Gastroesophageal sphincter (tissue), 4 donors: ENCODE measurements around the gene LPAR5. TPM values are rescaled to one million over a fixed set of nuclear protein-coding genes. Genes with fewer than 3 reads are reported as not detected.

ENCODE experiments used
- ATAC-seq: fragments of 150-250 bp; one replicate; pipeline ENCODE4 v1.9.1; 2016; ENCODE audit warnings: mild to moderate bottlenecking, moderate library complexity
- H3K27ac ChIP-seq, 4 donors: fragments of 200-600 bp; sonication (generic) in 3 of 4; 1 replicate in 3 of 4; 2 replicates in 1 of 4; pipeline ENCODE4 v1.5.1; 2016 to 2019
- H3K27me3 ChIP-seq: fragments of 200-600 bp; sonication (generic); one replicate; pipeline ENCODE4 v1.5.1; 2019
- H3K36me3 ChIP-seq, 2 donors: fragments of 200-600 bp; sonication (generic); one replicate each; pipeline ENCODE4 v1.5.1; 2019; ENCODE audit warnings: control low read depth in 1 of 2
- H3K4me1 ChIP-seq, 3 donors: fragments of 200-600 bp; sonication (generic); 1 replicate in 2 of 3; 2 replicates in 1 of 3; pipeline ENCODE4 v1.5.1; 2016 to 2019; ENCODE audit warnings: control low read depth in 2 of 3
- H3K4me3 ChIP-seq, 2 donors: fragments of 200-600 bp; sonication (generic); one replicate each; pipeline ENCODE4 v1.5.1; 2019; ENCODE audit warnings: mild to moderate bottlenecking in 1 of 2, moderate library complexity in 1 of 2
- H3K9me3 ChIP-seq, 3 donors: fragments of 200-600 bp; sonication (generic); one replicate each; pipeline ENCODE4 v1.5.1; 2017 to 2019; ENCODE audit warnings: control low read depth in 2 of 3
- EP300 ChIP-seq: sonication (generic); formaldehyde crosslinking; IDR thresholded peaks from one replicate; pipeline ENCODE4 v1.6.1; 2017; ENCODE audit warnings: antibody characterized with exemption, mild to moderate bottlenecking
- POLR2A ChIP-seq, 2 donors: fragments of 450-650 bp; IDR thresholded peaks; one replicate each; pipeline ENCODE4 v1.6.1; 2017; ENCODE audit warnings: antibody characterized with exemption in 2 of 2, mild to moderate bottlenecking in 2 of 2, moderate library complexity in 1 of 2
- POLR2AphosphoS5 ChIP-seq: sonication (generic); formaldehyde crosslinking; IDR thresholded peaks from one replicate; pipeline ENCODE4 v1.6.1; 2017; ENCODE audit warnings: antibody characterized with exemption
- WGBS, 2 donors: methylation state at CpG; one replicate each; pipeline ENCODE4 v1.1.5; 2018; ENCODE audit warnings: low coverage in 1 of 2; 5-methylcytosine and 5-hydroxymethylcytosine counted together
- total RNA-seq, 4 donors: library from RNA; depleted of rRNA; stranded (reverse); fragments of >200 nt; gene quantifications; one replicate each; pipeline ENCODE4 v1.1.0, GENCODE V29; 2016
- TF ChIP-seq, protein P1 (sequence below), 4 experiments: fragments of 200-600 bp in 2 of 4; fragments of 450-650 bp in 2 of 4; sonication (generic) in 1 of 4; IDR thresholded peaks; one replicate each; pipeline ENCODE4 v1.5.1; 2017 to 2019; ENCODE audit warnings: antibody characterized with exemption in 4 of 4, mild to moderate bottlenecking in 2 of 4, moderate library complexity in 2 of 4

Gene LPAR5
- total RNA-seq, 4 donors from 2014 or later = 0.47 to 2.0 (median 1.2) TPM

DNA sequence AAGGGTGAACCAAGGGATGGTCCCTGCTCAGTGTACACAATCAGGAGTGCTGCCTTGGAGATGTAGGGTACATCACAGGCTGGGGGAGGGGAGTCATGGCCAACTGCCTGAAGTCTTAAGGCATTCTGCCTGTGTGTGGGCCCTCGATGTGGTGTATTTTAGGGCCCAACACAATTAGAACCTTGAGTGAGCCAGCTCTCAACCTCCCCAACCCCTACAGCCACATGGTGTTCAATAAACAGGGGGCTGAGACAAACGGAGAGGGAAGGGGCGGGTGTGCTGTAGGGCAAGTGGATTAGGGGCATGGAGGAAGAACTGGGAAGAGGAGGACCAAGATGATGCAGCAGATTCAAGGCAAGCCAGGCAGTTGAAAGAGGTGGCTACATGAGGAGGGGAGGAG lies 20.0 kb downstream of the LPAR5 start:
- TF ChIP-seq POLR2AphosphoS5 (no peak), POLR2A (IDR thresholded peaks at IDR 0.05) (no peak), EP300 (no peak)
- TF ChIP-seq, protein P1, sequence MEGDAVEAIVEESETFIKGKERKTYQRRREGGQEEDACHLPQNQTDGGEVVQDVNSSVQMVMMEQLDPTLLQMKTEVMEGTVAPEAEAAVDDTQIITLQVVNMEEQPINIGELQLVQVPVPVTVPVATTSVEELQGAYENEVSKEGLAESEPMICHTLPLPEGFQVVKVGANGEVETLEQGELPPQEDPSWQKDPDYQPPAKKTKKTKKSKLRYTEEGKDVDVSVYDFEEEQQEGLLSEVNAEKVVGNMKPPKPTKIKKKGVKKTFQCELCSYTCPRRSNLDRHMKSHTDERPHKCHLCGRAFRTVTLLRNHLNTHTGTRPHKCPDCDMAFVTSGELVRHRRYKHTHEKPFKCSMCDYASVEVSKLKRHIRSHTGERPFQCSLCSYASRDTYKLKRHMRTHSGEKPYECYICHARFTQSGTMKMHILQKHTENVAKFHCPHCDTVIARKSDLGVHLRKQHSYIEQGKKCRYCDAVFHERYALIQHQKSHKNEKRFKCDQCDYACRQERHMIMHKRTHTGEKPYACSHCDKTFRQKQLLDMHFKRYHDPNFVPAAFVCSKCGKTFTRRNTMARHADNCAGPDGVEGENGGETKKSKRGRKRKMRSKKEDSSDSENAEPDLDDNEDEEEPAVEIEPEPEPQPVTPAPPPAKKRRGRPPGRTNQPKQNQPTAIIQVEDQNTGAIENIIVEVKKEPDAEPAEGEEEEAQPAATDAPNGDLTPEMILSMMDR (IDR thresholded peaks at IDR 0.05) = no peak
- Histone ChIP-seq H3K27ac (peak overlapping the region in 3 of 4 donors; percentile 38 to 90 (median 57)), H3K9me3 (no peaks in the 10 kb centered on the region), H3K36me3 (no peaks in the 10 kb centered on the region), H3K4me3 (no peak overlapping the region), H3K27me3 (peaks cover 15% of the 10 kb centered on the region), H3K4me1 (peaks cover 9 to 48% (median 22%) of the 10 kb centered on the region in 3 donors)
- no peak for ATAC-seq
- 27% methylated on average over 3 of the region's 3 CpGs; no CpG with 5 or more reads in 1 of the 2 donors for WGBS, 2 donors

DNA sequence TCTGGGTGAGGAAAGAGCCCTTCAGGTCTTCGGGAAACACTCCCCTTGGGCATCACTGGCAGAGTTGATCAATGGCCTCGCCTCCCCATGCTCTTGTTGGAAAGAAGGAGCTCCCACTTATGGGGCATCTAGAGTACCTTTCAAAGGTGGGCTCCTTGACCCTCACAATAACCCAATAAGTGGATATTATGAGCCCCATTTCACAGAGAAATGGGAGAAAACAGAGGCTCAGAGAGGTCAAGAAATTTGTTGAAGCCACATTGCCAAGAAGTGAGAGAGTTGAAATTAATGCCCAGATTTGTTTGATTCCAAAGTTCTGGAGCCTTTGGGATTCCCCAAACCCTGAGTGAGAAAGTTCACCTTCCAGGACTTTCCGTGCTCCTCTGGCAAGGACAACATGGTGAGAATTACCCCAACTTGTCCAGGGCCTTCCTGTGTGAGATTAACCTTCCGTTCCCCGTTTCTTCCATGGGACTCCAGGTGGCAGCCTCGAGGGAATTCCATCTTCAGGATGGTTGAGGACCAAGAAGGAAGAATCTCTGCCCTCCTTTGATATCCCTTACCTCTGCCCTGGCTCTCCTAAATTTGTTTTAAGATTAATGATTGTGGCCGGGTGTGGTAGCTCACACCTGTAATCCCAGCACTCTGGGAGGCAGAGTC lies 21.1 kb downstream of the LPAR5 start:
- Histone ChIP-seq H3K36me3 (no peaks in the 10 kb centered on the region), H3K4me1 (peaks cover 9 to 44% (median 19%) of the 10 kb centered on the region in 3 donors), H3K9me3 (no peaks in the 10 kb centered on the region), H3K27me3 (peaks cover 3% of the 10 kb centered on the region), H3K4me3 (no peak overlapping the region), H3K27ac (peak overlapping the region; percentile 71 to 99 (median 92))
- 30 to 45% methylated on average over 2 to 4 of the region's 7 CpGs for WGBS, 2 donors
- TF ChIP-seq POLR2A (IDR thresholded peaks at IDR 0.05) (no peak), EP300 (no peak), POLR2AphosphoS5 (no peak)
- TF ChIP-seq, protein P1 (IDR thresholded peaks at IDR 0.05) = no peak
- ATAC-seq = no peak

DNA sequence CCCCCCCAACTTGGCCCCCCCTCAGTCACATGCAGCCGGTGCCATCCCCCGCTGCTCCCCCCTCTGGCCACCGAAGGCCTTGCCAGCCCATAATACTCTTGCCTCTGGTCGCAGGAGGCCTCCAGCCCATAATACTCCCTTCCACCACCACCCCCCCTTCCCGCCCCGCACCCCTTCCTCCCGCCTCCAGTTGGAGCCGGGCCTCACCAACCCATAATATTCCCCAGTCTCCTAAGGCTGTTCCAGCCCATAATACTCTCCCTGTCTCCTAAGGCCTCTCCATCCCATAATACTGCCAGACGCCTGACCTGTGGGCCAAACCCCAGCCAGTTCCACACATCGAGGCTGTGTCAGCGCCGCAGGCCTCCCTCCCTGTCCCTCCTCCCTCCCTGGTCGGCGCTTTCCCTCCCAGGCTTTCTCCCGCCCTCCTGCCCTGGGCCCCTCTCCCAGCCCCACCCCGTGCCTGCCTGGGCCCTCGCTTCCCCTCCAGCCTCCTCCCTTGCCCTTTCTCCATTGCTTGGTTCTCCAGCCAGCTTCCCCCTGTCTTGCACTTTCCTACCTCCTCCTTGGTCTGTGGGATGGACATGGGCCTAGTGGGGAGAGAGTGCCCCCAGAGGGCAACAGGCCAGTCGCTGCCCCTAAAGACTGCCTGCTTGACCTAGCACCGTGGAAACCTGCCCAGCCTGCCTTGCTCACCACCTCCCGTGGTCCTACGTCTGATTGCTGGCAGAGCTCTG lies 21.8 kb downstream of the LPAR5 start:
- TF ChIP-seq EP300 = no peak
- peak; percentile 43 for TF ChIP-seq POLR2AphosphoS5
- no peaks in the 10 kb centered on the region for H3K27me3 ChIP-seq
- 1 to 5% methylated on average over 10 to 12 of the region's 21 CpGs for WGBS, 2 donors
- H3K9me3 ChIP-seq = no peaks in the 10 kb centered on the region
- ATAC-seq = peak; percentile 91
- H3K36me3 ChIP-seq = no peaks in the 10 kb centered on the region
- H3K27ac ChIP-seq = peak overlapping the region; percentile 90 to 99 (median 94)
- H3K4me3 ChIP-seq = peak overlapping the region in 1 of 2 donors; percentile 34
- H3K4me1 ChIP-seq = peaks cover 9 to 44% (median 19%) of the 10 kb centered on the region in 3 donors

DNA sequence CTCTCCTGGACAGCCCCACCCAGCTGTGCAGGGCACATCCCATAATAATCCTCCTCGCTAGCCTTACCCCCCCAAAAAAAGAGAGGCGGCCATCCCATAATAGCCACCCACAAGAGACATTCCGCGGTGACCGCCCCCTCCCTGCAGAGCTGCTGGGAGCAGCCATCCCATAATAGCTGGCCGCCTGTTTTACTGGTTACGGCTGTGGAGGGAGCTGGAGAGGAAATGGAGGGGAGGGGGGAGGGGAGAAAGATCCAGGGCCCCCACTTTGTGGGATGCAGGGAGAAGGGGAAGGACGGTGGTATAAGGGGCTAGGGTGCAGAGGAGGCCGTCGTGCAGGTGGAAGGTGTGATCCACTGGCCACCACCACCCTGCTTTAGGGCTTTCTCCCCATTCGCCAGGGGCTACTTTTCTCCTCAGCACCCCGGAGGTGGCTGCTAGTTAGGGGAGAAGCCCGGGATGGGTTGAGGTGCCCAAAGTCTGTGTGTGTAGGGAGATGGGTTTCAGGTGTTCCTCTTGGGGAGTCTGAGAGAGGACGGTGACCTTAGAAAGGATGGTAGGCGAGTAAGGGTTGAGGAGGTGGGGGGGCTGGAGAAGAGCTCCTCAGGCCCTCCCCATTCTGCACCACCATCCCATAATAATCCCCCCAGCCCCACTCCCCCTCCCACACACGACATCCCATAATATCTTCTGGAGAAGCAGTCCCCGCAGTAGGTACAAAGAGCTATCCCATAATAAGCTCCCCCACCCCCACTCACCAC lies 22.6 kb downstream of the LPAR5 start:
- Histone ChIP-seq H3K4me1 (peaks cover 9 to 44% (median 19%) of the 10 kb centered on the region in 3 donors), H3K4me3 (peak overlapping the region in 1 of 2 donors; percentile 34), H3K27me3 (no peaks in the 10 kb centered on the region), H3K27ac (peak overlapping the region; percentile 90 to 99 (median 94)), H3K9me3 (no peaks in the 10 kb centered on the region), H3K36me3 (no peaks in the 10 kb centered on the region)
- WGBS, 2 donors = 0 to 15% methylated on average over 5 to 7 of the region's 17 CpGs
- ATAC-seq = peak; percentile 50
- TF ChIP-seq POLR2A (IDR thresholded peaks at IDR 0.05) (no peak), EP300 (no peak), POLR2AphosphoS5 (no peak)
- TF ChIP-seq, protein P1 (IDR thresholded peaks at IDR 0.05) = peak in 1 of 4 experiments; percentile 23

DNA sequence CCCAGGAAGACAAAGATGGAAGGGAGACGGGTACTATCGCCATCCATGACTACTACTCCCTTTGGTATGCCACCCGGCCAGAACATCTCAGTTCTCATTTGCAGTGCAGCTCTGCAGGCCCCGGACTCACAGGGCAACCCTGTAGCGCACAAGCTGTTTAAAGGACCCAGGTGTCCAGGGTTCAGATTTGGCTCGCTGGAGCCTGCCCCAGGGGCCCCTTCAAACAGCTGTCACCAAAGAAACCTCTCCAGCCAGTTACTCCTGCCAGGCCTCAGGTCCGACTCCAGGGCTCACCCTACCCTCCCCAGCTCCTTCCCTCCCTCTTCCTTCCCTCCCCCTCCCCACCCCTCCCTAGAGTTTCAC lies 23.1 kb downstream of the LPAR5 start:
- Histone ChIP-seq H3K4me1 (peaks cover 9 to 49% (median 19%) of the 10 kb centered on the region in 3 donors), H3K9me3 (no peaks in the 10 kb centered on the region), H3K27ac (peak overlapping the region; percentile 90 to 99 (median 94)), H3K27me3 (no peaks in the 10 kb centered on the region), H3K36me3 (no peaks in the 10 kb centered on the region), H3K4me3 (peak overlapping the region in 1 of 2 donors; percentile 34)
- no peak for ATAC-seq
- no peak for TF ChIP-seq EP300
- no peak for TF ChIP-seq POLR2AphosphoS5
- TF ChIP-seq POLR2A (IDR thresholded peaks at IDR 0.05) = no peak
- TF ChIP-seq, protein P1 (IDR thresholded peaks at IDR 0.05) = no peak
- 67% methylated on average over 3 of the region's 7 CpGs; no CpG with 5 or more reads in 1 of the 2 donors for WGBS, 2 donors
